H9 (cell line): ENCODE data around the gene MTO1. TPM values are rescaled to one million over a fixed set of nuclear protein-coding genes. Genes with fewer than 3 reads are reported as not detected.
A peak's percentile ranks its signal among the peaks of the same experiment; 100 is the strongest.

Source experiments
- DNase-seq: peaks from one replicate; pipeline ENCODE4 v3.0.0-alpha.2; 2017
- H2AFZ ChIP-seq: one replicate; pipeline ENCODE4 v1.6.1; 2013; ENCODE audit warnings: mild to moderate bottlenecking, low read length, control low read depth, moderate library complexity
- H2AK5ac ChIP-seq: 2 replicates; pipeline ENCODE4 v1.6.1; 2013; ENCODE audit warnings: low read length, control low read depth, mixed read lengths; ENCODE audit not compliant: insufficient read length
- H2BK120ac ChIP-seq: one replicate; pipeline ENCODE4 v1.6.1; 2013; ENCODE audit warnings: low read depth, mild to moderate bottlenecking, low read length, control low read depth, inconsistent platforms; ENCODE audit not compliant: poor library complexity, severe bottlenecking
- H2BK12ac ChIP-seq: 2 replicates; pipeline ENCODE4 v1.6.1; 2013; ENCODE audit warnings: low read length, control low read depth, mixed read lengths, low read depth; ENCODE audit not compliant: insufficient read length
- H2BK15ac ChIP-seq: 2 replicates; pipeline ENCODE4 v1.6.1; 2013; ENCODE audit warnings: low read depth, low read length, control low read depth
- H2BK20ac ChIP-seq: one replicate; pipeline ENCODE4 v1.6.1; 2013; ENCODE audit warnings: low read depth, mild to moderate bottlenecking, low read length, control low read depth, inconsistent platforms; ENCODE audit not compliant: poor library complexity, severe bottlenecking
- H2BK5ac ChIP-seq: 2 replicates; pipeline ENCODE4 v1.6.1; 2013; ENCODE audit warnings: low read length, control low read depth, mixed read lengths; ENCODE audit not compliant: insufficient read length
- H3K14ac ChIP-seq: 2 replicates; pipeline ENCODE4 v1.6.1; 2013; ENCODE audit warnings: low read length, control low read depth; ENCODE audit not compliant: insufficient read depth
- H3K18ac ChIP-seq: 2 replicates; pipeline ENCODE4 v1.6.1; 2013; ENCODE audit warnings: low read depth, mild to moderate bottlenecking, mixed read lengths, low read length, control low read depth; ENCODE audit not compliant: insufficient read length
- H3K23ac ChIP-seq: 2 replicates; pipeline ENCODE4 v1.6.1; 2013; ENCODE audit warnings: low read length, control low read depth, mixed read lengths, low read depth; ENCODE audit not compliant: insufficient read length
- H3K23me2 ChIP-seq: 2 replicates; pipeline ENCODE4 v1.6.1; 2013; ENCODE audit warnings: low read depth, mild to moderate bottlenecking, mixed read lengths, low read length, control low read depth; ENCODE audit not compliant: insufficient read length, poor library complexity, severe bottlenecking
- H3K27ac ChIP-seq: 2 replicates; pipeline ENCODE4 v1.5.1; 2013; ENCODE audit warnings: low read length, control low read depth, mixed read lengths, low read depth; ENCODE audit not compliant: insufficient read length
- H3K27me3 ChIP-seq: 2 replicates; pipeline ENCODE4 v1.6.1; 2013; ENCODE audit warnings: low read length, control low read depth, inconsistent platforms; ENCODE audit not compliant: insufficient read depth
- H3K4ac ChIP-seq: 2 replicates; pipeline ENCODE4 v1.6.1; 2013; ENCODE audit warnings: low read depth, mild to moderate bottlenecking, control low read depth, inconsistent platforms, low read length, moderate library complexity
- H3K4me1 ChIP-seq: 2 replicates; pipeline ENCODE4 v1.6.1; 2013; ENCODE audit warnings: low read length, control low read depth, inconsistent platforms; ENCODE audit not compliant: insufficient read depth
- H3K4me2 ChIP-seq: 2 replicates; pipeline ENCODE4 v1.6.1; 2013; ENCODE audit warnings: low read length, control low read depth, mixed read lengths; ENCODE audit not compliant: insufficient read length, insufficient read depth
- H3K56ac ChIP-seq: 2 replicates; pipeline ENCODE4 v1.6.1; 2013; ENCODE audit warnings: low read depth, mild to moderate bottlenecking, mixed read lengths, low read length, control low read depth; ENCODE audit not compliant: insufficient read length
- H3K79me1 ChIP-seq: 2 replicates; pipeline ENCODE4 v1.6.1; 2013; ENCODE audit warnings: low read depth, mild to moderate bottlenecking, moderate library complexity, low read length, control low read depth, inconsistent platforms; ENCODE audit not compliant: insufficient read depth, poor library complexity, severe bottlenecking
- H3K79me2 ChIP-seq: 2 replicates; pipeline ENCODE4 v1.6.1; 2013; ENCODE audit warnings: low read length, control low read depth, inconsistent platforms; ENCODE audit not compliant: insufficient read depth
- H3K9ac ChIP-seq: 2 replicates; pipeline ENCODE4 v1.6.1; 2013; ENCODE audit warnings: low read length, control low read depth, mixed read lengths; ENCODE audit not compliant: insufficient read length; ENCODE audit errors: extremely low read depth
- H3K9me3 ChIP-seq: one replicate; pipeline ENCODE4 v1.6.1; 2013; ENCODE audit warnings: low read depth, low read length, inconsistent platforms; ENCODE audit not compliant: control insufficient read depth
- H3T11ph ChIP-seq: one replicate; pipeline ENCODE4 v1.6.1; 2013; ENCODE audit warnings: mild to moderate bottlenecking, low read length, control low read depth, inconsistent platforms
- H4K20me1 ChIP-seq: one replicate; pipeline ENCODE4 v1.6.1; 2013; ENCODE audit not compliant: control insufficient read depth, insufficient read length, insufficient read depth
- H4K5ac ChIP-seq: 2 replicates; pipeline ENCODE4 v1.6.1; 2013; ENCODE audit warnings: low read depth, mild to moderate bottlenecking, mixed read lengths, low read length, control low read depth; ENCODE audit not compliant: insufficient read length
- H4K8ac ChIP-seq: replicated peaks from 2 replicates; pipeline ENCODE4 v1.6.1; 2013; ENCODE audit warnings: low read length, control low read depth, mixed read lengths, low read depth; ENCODE audit not compliant: insufficient read length
- H4K91ac ChIP-seq: 2 replicates; pipeline ENCODE4 v1.6.1; 2013; ENCODE audit warnings: low read depth, mild to moderate bottlenecking, moderate library complexity, mixed read lengths, low read length, control low read depth; ENCODE audit not compliant: insufficient read length
- H3K27ac Mint-ChIP-seq, 3 experiments: 2 replicates in 2 of 3; 3 replicates in 1 of 3; pipeline ENCODE4 v1.8.0; 2020 to 2021; ENCODE audit warnings: mixed read lengths in 3 of 3, mild to moderate bottlenecking in 1 of 3, moderate library complexity in 1 of 3
- H3K27me3 Mint-ChIP-seq: 2 replicates; pipeline ENCODE4 v1.8.0; 2021; ENCODE audit warnings: low read depth, mild to moderate bottlenecking, moderate library complexity, mixed read lengths
- H3K36me3 Mint-ChIP-seq, 3 experiments: 2 replicates in 2 of 3; 3 replicates in 1 of 3; pipeline ENCODE4 v1.8.0; 2020 to 2021; ENCODE audit warnings: low read depth in 3 of 3, mixed read lengths in 3 of 3; ENCODE audit not compliant: insufficient read depth in 1 of 3
- H3K4me1 Mint-ChIP-seq, 2 experiments: 2 replicates each; pipeline ENCODE4 v1.8.0; 2020; ENCODE audit warnings: mixed read lengths in 2 of 2
- H3K4me3 Mint-ChIP-seq, 2 experiments: 2 replicates in 1 of 2; 3 replicates in 1 of 2; pipeline ENCODE4 v1.8.0; 2020 to 2021; ENCODE audit warnings: mild to moderate bottlenecking in 2 of 2, mixed read lengths in 2 of 2, moderate library complexity in 1 of 2
- H3K9me3 Mint-ChIP-seq, 2 experiments: 2 replicates in 1 of 2; 3 replicates in 1 of 2; pipeline ENCODE4 v1.8.0; 2020; ENCODE audit warnings: mild to moderate bottlenecking in 2 of 2, mixed read lengths in 2 of 2, moderate library complexity in 1 of 2
- CTCF ChIP-seq: fragments of 200-600 bp; sonication (generic); conservative IDR thresholded peaks from 3 replicates; pipeline ENCODE4 v1.8.0; 2021; ENCODE audit warnings: antibody characterized with exemption, mild to moderate bottlenecking
- WGBS: extraction: QIAGEN DNeasy Blood & Tissue Kit; methylation state at CpG from one replicate; pipeline ENCODE4 v1.1.7; 2013; ENCODE audit warnings: missing lambda C conversion rate, low lambda C conversion rate, mixed read lengths; ENCODE audit not compliant: insufficient read length; ENCODE audit errors: extremely low coverage; 5-methylcytosine and 5-hydroxymethylcytosine counted together
- total RNA-seq: library from RNA; stranded (reverse); gene quantifications from 2 replicates; pipeline ENCODE4 v1.2.1, GENCODE V29; 2021

The MTO1 gene
- total RNA-seq, 1 experiment from 2014 or later: 27.8 TPM

GRCh38 chr6:73504160-73504559 is 42.6 kb downstream of the MTO1 start:
- Histone ChIP-seq H3K23me2 (no peaks in the 10 kb centered on the region), H2BK15ac (no peak overlapping the region), H3K27ac (no peak overlapping the region), H3K14ac (no peak overlapping the region), H3K79me1 (no peaks in the 10 kb centered on the region), H3K79me2 (no peaks in the 10 kb centered on the region), H3K27me3 (no peaks in the 10 kb centered on the region), H4K5ac (no peak overlapping the region), H3K56ac (no peak overlapping the region), H3K4me2 (no peak overlapping the region), H3K4ac (no peak overlapping the region), H3K18ac (no peak overlapping the region), H2BK12ac (no peak overlapping the region), H2BK5ac (no peak overlapping the region), H4K8ac (no peak overlapping the region), H3K4me1 (no peaks in the 10 kb centered on the region), H3K9ac (no peak overlapping the region), H2AK5ac (no peak overlapping the region), H3T11ph (no peak overlapping the region), H3K23ac (no peak overlapping the region), H4K91ac (no peak overlapping the region), H3K9me3 (no peaks in the 10 kb centered on the region), H2BK20ac (no peak overlapping the region), H2BK120ac (no peak overlapping the region), H4K20me1 (no peaks in the 10 kb centered on the region), H2AFZ (no peak overlapping the region)
- H3K27ac Mint-ChIP-seq: peak overlapping the region in 1 of 3 experiments; percentile 38; a peak in 1 of 7 replicates
- H3K4me1 Mint-ChIP-seq: no peaks in the 10 kb centered on the region
- WGBS: no CpG with 5 or more reads among the region's 2 CpGs
- no peak overlapping the region for H3K4me3 Mint-ChIP-seq
- no peaks in the 10 kb centered on the region for H3K9me3 Mint-ChIP-seq
- peaks cover 3 to 35% (median 14%) of the 10 kb centered on the region in 3 experiments; a peak in 5 of 7 replicates for H3K36me3 Mint-ChIP-seq
- no peak for DNase-seq
- TF ChIP-seq CTCF: no peak
- H3K27me3 Mint-ChIP-seq: no peaks in the 10 kb centered on the region
